Calu3 (cell line): ENCODE data around the gene UCHL5. TPM values are rescaled to one million over a fixed set of nuclear protein-coding genes. Genes with fewer than 3 reads are reported as not detected.

Source experiments
- BruUV-seq: library from RNA; stranded (reverse); fragments of 400-500 nt; replicated peaks from 2 replicates; lab custom pipeline; 2021; lab: Mats Ljungman, UMichigan
- CTCF ChIA-PET: fragments of 300-600 bp; sonication (Branson Sonifier 250); formaldehyde crosslinking; loops from one replicate; lab custom pipeline; 2022; ENCODE audit warnings: antibody characterized with exemption; lab: Charles Lee
- DNase-seq: peaks from one replicate; pipeline ENCODE4 v3.0.0; 2022
- H3K27ac Mint-ChIP-seq: one replicate; pipeline ENCODE4 v1.8.0; 2022; ENCODE audit warnings: mixed read lengths; ENCODE audit not compliant: unreplicated experiment
- H3K27me3 Mint-ChIP-seq: one replicate; pipeline ENCODE4 v1.8.0; 2022; ENCODE audit warnings: mixed read lengths; ENCODE audit not compliant: unreplicated experiment
- H3K36me3 Mint-ChIP-seq: one replicate; pipeline ENCODE4 v1.8.0; 2022; ENCODE audit warnings: mild to moderate bottlenecking, moderate library complexity, mixed read lengths; ENCODE audit not compliant: insufficient read depth, unreplicated experiment
- H3K4me1 Mint-ChIP-seq: one replicate; pipeline ENCODE4 v1.8.0; 2022; ENCODE audit warnings: mild to moderate bottlenecking, low read depth, mixed read lengths; ENCODE audit not compliant: unreplicated experiment
- H3K4me3 Mint-ChIP-seq: one replicate; pipeline ENCODE4 v1.8.0; 2022; ENCODE audit warnings: mild to moderate bottlenecking, low read depth, moderate library complexity, mixed read lengths; ENCODE audit not compliant: unreplicated experiment
- H3K9me3 Mint-ChIP-seq: one replicate; pipeline ENCODE4 v1.8.0; 2022; ENCODE audit warnings: low read depth, mixed read lengths; ENCODE audit not compliant: unreplicated experiment
- CTCF ChIP-seq: fragments of 200-600 bp; IDR thresholded peaks from one replicate; pipeline ENCODE4 v1.8.0; 2022; ENCODE audit warnings: antibody characterized with exemption; ENCODE audit not compliant: unreplicated experiment
- intact Hi-C: fragments of 100-400 bp; cut with micrococcal nuclease; formaldehyde crosslinking; loops from one replicate; pipeline ENCODE4 v1.10.0; 2022; ENCODE audit not compliant: unreplicated experiment
- total RNA-seq: library from RNA; stranded (reverse); gene quantifications from 2 replicates; pipeline ENCODE4 v1.2.3, GENCODE V29; 2022

The UCHL5 gene
- total RNA-seq, 1 experiment from 2014 or later, result 69.9 TPM

DNA sequence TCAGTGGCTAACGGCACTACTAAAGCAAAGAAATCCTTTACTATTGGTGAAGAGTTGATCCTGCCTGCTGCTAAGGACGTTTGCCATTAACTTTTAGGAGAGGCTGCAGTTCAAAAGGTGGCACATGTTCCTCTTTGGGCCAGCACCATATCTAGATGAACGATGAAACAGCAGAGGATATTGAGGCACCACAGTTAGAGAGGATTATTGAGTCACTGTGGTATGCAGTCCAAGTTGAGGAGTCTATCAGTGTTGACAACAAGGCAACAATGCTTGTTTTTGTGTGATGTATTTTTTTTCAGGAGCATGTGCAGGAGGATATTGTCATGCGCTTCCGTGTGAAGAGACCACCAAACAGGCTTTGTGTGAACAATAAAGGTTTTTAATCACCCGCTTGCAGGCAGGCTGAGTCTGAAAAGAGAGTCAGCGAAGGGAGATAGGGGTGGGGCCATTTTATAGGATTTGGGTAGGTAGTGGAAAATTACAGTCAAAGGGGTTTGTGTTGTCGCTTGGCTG, 80.9 kb downstream of the UCHL5 start:
- no peak for DNase-seq
- no TSS peak for BruUV-seq
- no peaks in the 10 kb centered on the region for H3K9me3 Mint-ChIP-seq
- CTCF ChIA-PET, result no interaction called here
- H3K36me3 Mint-ChIP-seq, result no peaks in the 10 kb centered on the region
- peak overlapping the region; percentile 52 for H3K4me3 Mint-ChIP-seq
- H3K27me3 Mint-ChIP-seq, result no peaks in the 10 kb centered on the region
- no peak overlapping the region for H3K27ac Mint-ChIP-seq
- TF ChIP-seq CTCF, result no peak
- intact Hi-C loops, result loop anchor here (5.0 kb wide), 1 partner anchor 66 kb away; no protein-coding TSS in a partner anchor
- H3K4me1 Mint-ChIP-seq, result peaks cover 46% of the 10 kb centered on the region

- intact Hi-C loops, result loop anchor here (5.0 kb wide), 1 partner anchor 65 kb away; no protein-coding TSS in a partner anchor
- H3K27ac Mint-ChIP-seq, result no peak overlapping the region
- H3K9me3 Mint-ChIP-seq, result no peaks in the 10 kb centered on the region
- BruUV-seq, result no TSS peak
- no peak for TF ChIP-seq CTCF
- H3K4me3 Mint-ChIP-seq, result no peak overlapping the region
- H3K36me3 Mint-ChIP-seq, result no peaks in the 10 kb centered on the region
- CTCF ChIA-PET, result no interaction called here
- H3K27me3 Mint-ChIP-seq, result no peaks in the 10 kb centered on the region
- peaks cover 48% of the 10 kb centered on the region for H3K4me1 Mint-ChIP-seq
- no peak for DNase-seq
These were observed 82.0 kb downstream of the UCHL5 start for GRCh38 chr1:192977089-192977706.

DNA sequence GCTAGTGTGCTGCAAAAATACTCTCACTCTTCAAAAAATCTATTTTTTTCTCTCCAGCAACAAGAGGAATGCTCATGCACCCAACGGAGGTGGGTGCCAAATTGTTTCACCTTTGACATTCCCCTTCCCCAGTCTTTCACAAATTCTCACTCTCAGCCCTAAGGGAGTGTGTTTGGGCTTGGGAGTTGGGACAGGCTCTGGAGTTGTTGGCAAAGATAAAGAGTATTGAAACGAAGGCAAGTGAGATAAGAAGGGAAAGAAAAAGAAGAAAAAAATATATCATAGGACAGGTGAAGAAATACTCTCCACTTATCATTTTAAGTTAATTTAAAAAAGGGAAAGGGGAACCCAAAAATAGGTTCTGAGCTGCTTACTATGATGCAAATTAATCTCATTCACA, 82.6 kb downstream of the UCHL5 start:
- BruUV-seq, result no TSS peak
- DNase-seq, result no peak
- no peak for TF ChIP-seq CTCF
- no peak overlapping the region for H3K4me3 Mint-ChIP-seq
- intact Hi-C loops, result loop anchor here (5.0 kb wide), 1 partner anchor 64 kb away; no protein-coding TSS in a partner anchor
- H3K9me3 Mint-ChIP-seq, result no peaks in the 10 kb centered on the region
- no peaks in the 10 kb centered on the region for H3K36me3 Mint-ChIP-seq
- CTCF ChIA-PET, result no interaction called here
- no peak overlapping the region for H3K27ac Mint-ChIP-seq
- H3K27me3 Mint-ChIP-seq, result no peaks in the 10 kb centered on the region
- H3K4me1 Mint-ChIP-seq, result peaks cover 54% of the 10 kb centered on the region

DNA sequence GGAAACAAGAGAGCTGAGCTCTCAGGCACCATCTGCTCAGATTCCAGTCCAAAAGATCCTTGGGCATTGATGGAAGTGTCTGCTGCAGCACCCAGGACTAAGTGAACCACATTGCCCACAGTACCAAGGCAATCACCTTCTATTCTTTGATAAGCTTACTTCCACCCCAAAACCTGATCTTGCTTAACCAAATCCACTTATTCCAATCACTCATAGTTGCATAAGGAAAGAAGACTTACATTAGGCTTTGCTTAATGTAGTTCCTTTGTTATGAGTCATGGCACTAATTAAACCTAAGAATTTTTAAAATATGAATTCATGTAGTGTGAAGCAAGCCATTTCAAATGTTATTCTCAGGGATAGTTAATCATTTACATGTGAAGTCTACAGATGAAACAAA, 84.5 kb downstream of the UCHL5 start:
- DNase-seq, result peak; percentile 7
- H3K36me3 Mint-ChIP-seq, result no peaks in the 10 kb centered on the region
- peak overlapping the region; percentile 20 for H3K4me3 Mint-ChIP-seq
- H3K4me1 Mint-ChIP-seq, result peaks cover 68% of the 10 kb centered on the region
- BruUV-seq, result no TSS peak
- intact Hi-C loops, result loop anchor here (2.0 to 5.0 kb wide), 2 partner anchors 62 to 164 kb away; no protein-coding TSS in a partner anchor
- CTCF ChIA-PET, result interaction anchor here (0.7 to 1.8 kb wide), 5 partner anchors 20 to 250 kb away, joined by 3 to 9 read pairs (median 3); no protein-coding TSS in a partner anchor
- TF ChIP-seq CTCF, result no peak
- H3K27me3 Mint-ChIP-seq, result no peaks in the 10 kb centered on the region
- peaks cover 5% of the 10 kb centered on the region for H3K9me3 Mint-ChIP-seq
- peak overlapping the region; percentile 73 for H3K27ac Mint-ChIP-seq
